HG03095 (cell line): Measurements from ENCODE around the gene ZFHX3.

Source experiments
- ATAC-seq: cut with Tn5 transposase; IDR thresholded peaks from one replicate; pipeline ENCODE4 v1.9.1; 2021; ENCODE audit warnings: moderate library complexity; ENCODE audit not compliant: unreplicated experiment

Gene ZFHX3

GRCh38 chr16:72911971-72912370 lies 136.0 kb downstream of the ZFHX3 start:
- no peak for ATAC-seq

- no peak for ATAC-seq
Measured at GRCh38 chr16:72910875-72911274, 137.1 kb downstream of the ZFHX3 start.

GRCh38 chr16:72910381-72910780 lies 137.5 kb downstream of the ZFHX3 start:
- ATAC-seq, result no peak

GRCh38 chr16:72909196-72909595 lies 138.7 kb downstream of the ZFHX3 start:
- no peak for ATAC-seq

GRCh38 chr16:72908362-72909167 lies 139.4 kb downstream of the ZFHX3 start:
- no peak for ATAC-seq

GRCh38 chr16:72905581-72905980 lies 142.3 kb downstream of the ZFHX3 start:
- no peak for ATAC-seq

GRCh38 chr16:72903176-72903575 lies 144.8 kb downstream of the ZFHX3 start:
- ATAC-seq, result no peak

- ATAC-seq, result no peak
Measured at GRCh38 chr16:72902206-72902605, 145.7 kb downstream of the ZFHX3 start.

- no peak for ATAC-seq
Measured at GRCh38 chr16:72901000-72901627, 146.8 kb downstream of the ZFHX3 start.

- ATAC-seq, result no peak
Measured at GRCh38 chr16:72898216-72898825, 149.6 kb downstream of the ZFHX3 start.

GRCh38 chr16:72897707-72898106 lies 150.2 kb downstream of the ZFHX3 start:
- no peak for ATAC-seq

GRCh38 chr16:72896485-72897118 lies 151.3 kb downstream of the ZFHX3 start:
- ATAC-seq, result no peak

GRCh38 chr16:72895951-72896350 lies 152.0 kb downstream of the ZFHX3 start:
- ATAC-seq, result no peak

- no peak for ATAC-seq
Measured at GRCh38 chr16:72894293-72895151, 153.4 kb downstream of the ZFHX3 start.

- ATAC-seq, result no peak
Measured at GRCh38 chr16:72891291-72892227, 156.4 kb downstream of the ZFHX3 start.

GRCh38 chr16:72890587-72890986 lies 157.3 kb downstream of the ZFHX3 start:
- no peak for ATAC-seq

GRCh38 chr16:72889616-72890582 lies 158.0 kb downstream of the ZFHX3 start:
- ATAC-seq, result no peak

- no peak for ATAC-seq
Measured at GRCh38 chr16:72887537-72887936, 160.4 kb downstream of the ZFHX3 start.
